ENCODE results near the gene COX6B2.

GRCh38 chr19:55368106-55368505, 13.6 kb upstream of the COX6B2 start:
- no peak for TF ChIP-seq CTCF (IDR thresholded peaks at IDR 0.05 in 4 of 5, conservative IDR thresholded peaks at IDR 0.05 in 1 of 5)
- no peak for TF ChIP-seq POLR2A (IDR thresholded peaks at IDR 0.05)

All from gastrocnemius medialis (tissue), 4 donors.